Small intestine (tissue), 16 donors: ENCODE results near the gene HNRNPLL. TPM values are rescaled to one million over a fixed set of nuclear protein-coding genes. Genes with fewer than 3 reads are reported as not detected.
"Not testable (repeated sequence)": the region's sequence is repeated elsewhere in the genome, so short reads cannot be mapped to it uniquely, and the experiment has no call there.

Experiments
- DNase-seq, 2 donors: peaks; one replicate each; pipeline versions ENCODE4 v3.0.0 to v3.0.0-alpha.2; 2013
- FAIRE-seq: peaks from 2 replicates; lab custom pipeline; 2012; peaks lifted over from hg19 to GRCh38; lab: Jason Lieb, UNC
- H3K27ac ChIP-seq, 3 donors: one replicate each; pipeline ENCODE4 v1.5.1; 2013; ENCODE audit warnings: low read length in 2 of 3, mild to moderate bottlenecking in 2 of 3, control low read depth in 1 of 3, inconsistent platforms in 1 of 3, low read depth in 1 of 3, moderate library complexity in 1 of 3
- H3K27me3 ChIP-seq, 3 donors: one replicate each; pipeline ENCODE4 v1.6.1; 2013; ENCODE audit warnings: low read length in 3 of 3, inconsistent platforms in 1 of 3; ENCODE audit not compliant: control insufficient read depth in 3 of 3, insufficient read depth in 3 of 3
- H3K36me3 ChIP-seq, 3 donors: one replicate each; pipeline ENCODE4 v1.6.1; 2013; ENCODE audit warnings: low read length in 3 of 3, inconsistent platforms in 1 of 3, low read depth in 1 of 3, mild to moderate bottlenecking in 1 of 3, moderate library complexity in 1 of 3; ENCODE audit not compliant: control insufficient read depth in 3 of 3, insufficient read depth in 2 of 3
- H3K4me1 ChIP-seq, 3 donors: one replicate each; pipeline ENCODE4 v1.6.1; 2013; ENCODE audit warnings: low read length in 2 of 3, inconsistent platforms in 1 of 3, low read depth in 1 of 3, mild to moderate bottlenecking in 1 of 3, moderate library complexity in 1 of 3; ENCODE audit not compliant: control insufficient read depth in 3 of 3, insufficient read depth in 2 of 3
- H3K4me3 ChIP-seq, 3 donors: one replicate each; pipeline ENCODE4 v1.5.1; 2013; ENCODE audit warnings: low read length in 3 of 3, control low read depth in 1 of 3, inconsistent platforms in 1 of 3, low read depth in 1 of 3, mild to moderate bottlenecking in 1 of 3, moderate library complexity in 1 of 3
- H3K9me3 ChIP-seq, 2 donors: one replicate each; pipeline ENCODE4 v1.6.1; 2013; ENCODE audit warnings: low read depth in 1 of 2, low read length in 1 of 2; ENCODE audit not compliant: control insufficient read depth in 2 of 2, insufficient read depth in 1 of 2
- WGBS, 3 donors: extraction: QIAGEN DNeasy Blood & Tissue Kit; methylation state at CpG; one replicate each; pipeline ENCODE4 v1.1.7; 2013; 5-methylcytosine and 5-hydroxymethylcytosine counted together
- long read RNA-seq, 10 donors: transcript quantifications; one replicate each; lab custom pipeline, GENCODE V29; 2026
- polyA plus RNA-seq, 4 donors: library from polyadenylated mRNA; stranded (reverse) in 3 of 4; unstranded in 1 of 4; fragments of 200-250 nt in 3 of 4; fragments of 120-200 nt in 1 of 4; gene quantifications; one replicate each; pipeline versions ENCODE4 v1.2.1 to v1.2.3, GENCODE V29; 2013
- donor health status: healthy with polysubstance abuse.
- donor health status: control.
- donor health status: control.
- donor health status: Bipolar disorder and iron deficiency.
- donor health status: healthy.

The HNRNPLL gene
- polyA plus RNA-seq, result 10 to 100 TPM; 17.3 to 36.3 (median 19.7) TPM
- long read RNA-seq, donor 1, result 0 reads
- long read RNA-seq, donor 2, result 0 reads
- long read RNA-seq, donor 3, partial matches to known transcripts, result 7 of 7 reads
- long read RNA-seq, donor 3, other reads (novel, unspliced or antisense), result 0 of 7 reads
- long read RNA-seq, donor 4, result 0 reads
- long read RNA-seq, donor 5, result 0 reads
- long read RNA-seq, donor 6, partial matches to known transcripts, result 8 of 13 reads
- long read RNA-seq, donor 6, other reads (novel, unspliced or antisense), result 5 of 13 reads
- long read RNA-seq, donor 7, result 0 reads
- long read RNA-seq, donor 8, result 0 reads
- long read RNA-seq, donor 9, result 0 reads
- long read RNA-seq, donor 10, partial matches to known transcripts, result 26 of 51 reads
- long read RNA-seq, donor 10, other reads (novel, unspliced or antisense), result 25 of 51 reads

DNA sequence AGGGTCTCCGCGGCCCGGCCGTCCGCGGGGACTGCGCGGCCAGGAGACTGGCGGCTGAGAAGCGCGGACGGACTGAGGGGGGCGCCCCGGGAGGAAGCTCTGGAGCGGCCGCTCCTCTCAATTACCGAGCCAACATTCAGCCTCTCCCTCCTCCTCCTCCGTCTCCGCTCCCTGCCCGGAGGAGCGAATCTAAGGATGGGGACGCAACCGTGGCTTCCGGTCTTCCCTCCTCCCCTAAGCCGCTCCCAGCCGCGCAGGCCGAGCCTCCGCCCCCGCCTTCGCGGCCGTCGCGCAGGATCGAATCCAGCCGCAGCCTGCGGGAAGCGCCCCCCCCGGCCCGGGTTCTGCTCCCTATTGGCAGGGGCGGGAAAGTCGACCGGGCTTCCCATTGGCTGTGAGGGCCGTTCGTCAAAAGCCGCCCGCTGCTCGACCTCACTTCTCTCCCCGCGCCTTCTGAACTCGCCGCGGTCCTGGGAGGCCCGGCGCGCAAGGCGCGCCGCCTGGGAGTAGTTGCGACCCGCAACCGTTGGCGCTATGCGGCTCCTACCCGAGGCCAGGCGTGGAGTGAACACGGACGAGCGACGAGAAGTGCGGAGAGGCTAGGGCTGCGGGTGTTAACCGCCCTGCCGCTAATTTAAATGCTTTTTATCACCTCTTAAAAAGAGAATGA is at the start of gene HNRNPLL:
HNRNPLL (minus strand) TSS at position 197 of the 670 bp plus-strand sequence. CDS start 302 bp downstream, outside the sequence.
- FAIRE-seq (no peak), DNase-seq (peak; percentile 98 to 99)
- Histone ChIP-seq H3K4me1 (peaks cover 6 to 10% (median 8%) of the 10 kb centered on the region in 3 donors), H3K4me3 (peak within 1 kb of the TSS; percentile 75 to 99 (median 97)), H3K9me3 (no peaks in the 10 kb centered on the region), H3K36me3 (no peaks in the 10 kb centered on the region), H3K27ac (peak within 1 kb of the TSS; percentile 97 to 100 (median 98)), H3K27me3 (no peaks in the 10 kb centered on the region)
- 0% methylated on average over 54 to 75 of the region's 75 CpGs for WGBS, 3 donors

- no peak overlapping the region for H3K4me3 ChIP-seq
- H3K36me3 ChIP-seq, result no peaks in the 10 kb centered on the region
- H3K27ac ChIP-seq, result no peak overlapping the region
- no peaks in the 10 kb centered on the region for H3K27me3 ChIP-seq
- H3K9me3 ChIP-seq, result no peaks in the 10 kb centered on the region
- DNase-seq (no peak), FAIRE-seq (no peak)
- H3K4me1 ChIP-seq, result peaks cover 0 to 13% (median 3%) of the 10 kb centered on the region in 3 donors
- WGBS, 3 donors, result 94 to 95% (median 95%) methylated on average over 2 of the region's 2 CpGs
Measured at GRCh38 chr2:38650717-38651116, 48.0 kb upstream of the HNRNPLL start.

DNA sequence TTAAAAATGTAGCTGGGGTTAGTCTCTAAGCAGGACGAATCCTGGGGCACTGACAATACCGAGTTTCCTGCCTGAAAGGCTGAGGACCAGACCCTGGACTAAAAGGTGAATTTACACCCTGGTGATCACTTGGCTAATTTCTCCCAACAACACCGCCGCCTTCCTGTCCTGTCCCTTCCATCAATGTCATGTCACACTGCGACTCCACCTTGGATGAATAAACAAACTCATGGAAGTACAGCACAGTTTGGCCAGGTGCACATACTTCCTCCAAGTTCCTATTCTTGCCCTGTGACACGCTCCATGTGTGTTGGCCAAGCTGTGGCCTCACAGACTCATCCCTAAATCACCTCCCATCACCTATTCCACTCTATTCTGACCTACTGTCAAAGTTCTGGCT is 47.3 kb upstream of the HNRNPLL start:
- H3K36me3 ChIP-seq, result no peaks in the 10 kb centered on the region
- no peak for DNase-seq
- H3K4me1 ChIP-seq, result peaks cover 0 to 13% (median 3%) of the 10 kb centered on the region in 3 donors
- 82 to 92% (median 84%) methylated on average over 6 of the region's 6 CpGs for WGBS, 3 donors
- H3K27ac ChIP-seq, result no peak overlapping the region
- no peak for FAIRE-seq
- no peaks in the 10 kb centered on the region for H3K9me3 ChIP-seq
- H3K4me3 ChIP-seq, result no peak overlapping the region
- no peaks in the 10 kb centered on the region for H3K27me3 ChIP-seq

- no peak for DNase-seq
- 94 to 97% (median 97%) methylated on average over 12 of the region's 12 CpGs for WGBS, 3 donors
- no peaks in the 10 kb centered on the region for H3K36me3 ChIP-seq
Measured at GRCh38 chr2:38649176-38649728, 46.5 kb upstream of the HNRNPLL start.

DNA sequence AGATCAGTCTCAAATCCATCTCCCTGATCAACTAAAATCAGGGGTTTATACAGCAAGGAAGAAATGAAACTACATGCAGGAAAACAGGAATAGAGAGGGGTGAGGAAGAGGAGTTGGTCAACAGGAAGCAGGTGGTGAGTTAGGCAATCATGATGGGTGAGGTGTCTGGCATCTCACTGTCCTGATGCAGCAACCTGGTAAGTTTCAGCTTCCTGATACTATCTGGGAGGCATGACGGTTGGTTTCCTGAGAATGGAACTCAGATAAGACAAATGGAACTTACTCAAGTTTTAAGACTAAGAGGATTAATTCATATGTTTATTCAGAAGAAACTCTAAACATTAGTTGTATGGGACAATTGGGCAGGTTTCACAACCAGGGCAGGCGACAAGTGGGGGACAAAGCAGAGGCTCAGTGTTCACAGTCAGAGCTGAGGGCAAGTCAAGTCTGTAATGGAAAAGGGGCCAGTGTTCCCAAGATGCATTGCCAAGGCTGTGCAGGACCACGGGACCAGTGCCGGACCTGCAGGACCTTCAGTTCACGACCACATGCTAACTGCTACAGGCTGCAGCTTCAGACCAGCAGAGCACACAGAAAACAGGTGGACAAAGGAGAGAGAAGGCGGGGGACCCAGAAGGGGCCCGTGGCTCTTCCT is 45.5 kb upstream of the HNRNPLL start:
- Histone ChIP-seq H3K9me3 (peaks cover 0 to 4% of the 10 kb centered on the region in 2 donors), H3K4me1 (peaks cover 0 to 3% (median 2%) of the 10 kb centered on the region in 3 donors), H3K27ac (no peak overlapping the region), H3K36me3 (no peaks in the 10 kb centered on the region), H3K27me3 (no peaks in the 10 kb centered on the region), H3K4me3 (no peak overlapping the region)
- 82 to 88% (median 86%) methylated on average over 7 of the region's 7 CpGs for WGBS, 3 donors
- DNase-seq, result no peak
- FAIRE-seq, result no peak

More at GRCh38 chr2:38649176-38649728, 46.5 kb upstream of the HNRNPLL start:
- H3K27ac ChIP-seq, result no peak overlapping the region
- FAIRE-seq, result no peak
- no peaks in the 10 kb centered on the region for H3K27me3 ChIP-seq
- H3K4me3 ChIP-seq, result no peak overlapping the region
- H3K4me1 ChIP-seq, result peaks cover 0 to 10% (median 3%) of the 10 kb centered on the region in 3 donors
- H3K9me3 ChIP-seq, result no peaks in the 10 kb centered on the region

DNA sequence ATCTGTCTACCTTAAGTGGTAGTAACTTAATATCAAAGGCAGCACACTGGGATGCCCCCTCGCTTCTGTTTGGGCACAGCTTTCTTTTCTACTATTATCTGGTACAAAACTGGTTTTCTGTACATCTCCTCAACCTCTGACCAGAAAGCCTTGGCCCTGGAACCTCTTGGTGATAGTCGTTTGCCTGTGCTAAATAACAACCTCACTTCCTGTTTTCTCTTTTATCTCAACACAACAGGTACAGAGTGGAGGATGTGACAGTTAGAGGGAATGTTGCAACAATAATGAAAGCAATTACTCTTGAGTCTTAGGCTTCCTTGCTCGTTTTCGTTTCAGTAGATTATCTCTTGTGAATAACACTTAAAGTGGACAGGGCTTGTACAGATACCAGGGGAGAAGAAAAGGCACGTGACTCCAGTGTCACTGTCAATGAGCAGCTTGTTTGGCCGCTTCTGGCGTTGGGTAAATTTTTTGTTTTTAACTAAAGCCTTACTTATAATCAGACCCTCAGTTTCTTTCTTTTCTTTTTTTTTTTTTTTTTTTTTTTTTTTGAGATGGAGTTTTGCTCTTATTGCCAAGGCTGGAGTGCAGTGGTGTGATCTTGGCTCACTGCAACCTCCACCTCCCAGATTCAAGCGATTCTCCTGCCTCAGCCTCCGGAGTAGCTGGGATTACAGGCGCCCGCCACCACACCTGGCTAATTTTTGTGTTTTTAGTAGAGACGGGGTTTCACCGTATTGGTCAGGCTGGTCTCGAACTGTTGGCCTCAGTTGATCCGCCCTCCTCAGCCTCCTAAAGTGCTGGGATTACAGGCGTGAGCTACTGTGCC is 41.2 kb upstream of the HNRNPLL start:
- not testable (repeated sequence) for H3K36me3 ChIP-seq, H3K4me1 ChIP-seq, FAIRE-seq, H3K4me3 ChIP-seq, H3K27me3 ChIP-seq, DNase-seq
- H3K27ac ChIP-seq, result peak overlapping the region in 2 of 3 donors; percentile 48 to 85
- H3K9me3 ChIP-seq, result peaks cover 0 to 10% of the 10 kb centered on the region in 2 donors
- WGBS, 3 donors, result 80 to 82% (median 81%) methylated on average over 16 of the region's 16 CpGs

DNA sequence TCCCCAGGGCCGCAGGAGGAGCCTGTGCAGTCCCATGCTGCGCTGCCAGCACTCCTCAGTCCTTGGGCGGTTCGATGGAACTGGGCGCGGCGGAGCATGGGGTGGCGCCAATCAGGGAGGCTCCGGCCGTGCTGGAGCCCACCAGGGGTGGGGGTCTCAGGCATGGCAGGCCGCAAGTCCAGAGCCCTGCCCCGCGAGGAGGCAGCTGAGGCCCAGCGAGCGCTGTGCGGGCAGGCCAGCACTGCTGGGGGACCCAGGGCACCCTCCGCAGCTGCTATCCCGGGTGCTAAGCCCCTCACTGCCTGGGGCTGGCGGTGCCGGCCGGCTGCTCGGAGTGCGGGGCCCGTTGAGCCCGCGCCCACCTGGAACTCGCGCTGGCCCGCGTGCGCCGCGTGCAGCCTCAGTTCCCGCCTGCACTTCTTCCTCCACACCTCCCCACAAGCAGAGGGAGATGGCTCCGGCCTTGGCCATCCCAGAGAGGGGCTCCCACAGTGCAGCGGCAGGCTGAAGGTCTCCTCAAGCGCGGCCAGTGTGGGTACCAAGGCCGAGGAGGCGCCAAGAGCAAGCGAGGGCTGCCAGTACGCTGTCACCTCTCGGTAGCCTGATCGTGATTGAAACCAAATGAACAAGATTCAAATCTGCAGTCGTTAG is 40.4 kb upstream of the HNRNPLL start:
- H3K27ac ChIP-seq, result peak overlapping the region in 2 of 3 donors; percentile 48 to 85
- DNase-seq, result no peak
- H3K4me1 ChIP-seq, result no peaks in the 10 kb centered on the region
- H3K27me3 ChIP-seq, result no peaks in the 10 kb centered on the region
- FAIRE-seq, result no peak
- H3K36me3 ChIP-seq, result no peaks in the 10 kb centered on the region
- no peak overlapping the region for H3K4me3 ChIP-seq
- H3K9me3 ChIP-seq, result peaks cover 0 to 10% of the 10 kb centered on the region in 2 donors
- WGBS, 3 donors, result 94 to 98% (median 96%) methylated on average over 44 to 45 of the region's 45 CpGs
